Rectal smooth muscle tissue (tissue), 1 donor: ENCODE data around the gene TSPAN12.
"Not testable (repeated sequence)": the region's sequence is repeated elsewhere in the genome, so short reads cannot be mapped to it uniquely, and the experiment has no call there.

Experiments used
- H3K27ac ChIP-seq: one replicate; pipeline ENCODE4 v1.7.0; 2013; ENCODE audit warnings: low read depth, low read length, inconsistent platforms
- H3K27me3 ChIP-seq: one replicate; pipeline ENCODE4 v1.7.0; 2013; ENCODE audit warnings: low read length; ENCODE audit not compliant: control insufficient read depth, insufficient read depth
- H3K36me3 ChIP-seq: one replicate; pipeline ENCODE4 v1.7.0; 2013; ENCODE audit warnings: low read length; ENCODE audit not compliant: control insufficient read depth, insufficient read depth
- H3K4me1 ChIP-seq: one replicate; pipeline ENCODE4 v1.7.0; 2013; ENCODE audit warnings: low read length; ENCODE audit not compliant: control insufficient read depth, insufficient read depth
- H3K4me3 ChIP-seq: one replicate; pipeline ENCODE4 v1.7.0; 2013; ENCODE audit warnings: low read length
- H3K9ac ChIP-seq: one replicate; pipeline ENCODE4 v1.7.0; 2013; ENCODE audit warnings: low read length

Gene TSPAN12, protein sequence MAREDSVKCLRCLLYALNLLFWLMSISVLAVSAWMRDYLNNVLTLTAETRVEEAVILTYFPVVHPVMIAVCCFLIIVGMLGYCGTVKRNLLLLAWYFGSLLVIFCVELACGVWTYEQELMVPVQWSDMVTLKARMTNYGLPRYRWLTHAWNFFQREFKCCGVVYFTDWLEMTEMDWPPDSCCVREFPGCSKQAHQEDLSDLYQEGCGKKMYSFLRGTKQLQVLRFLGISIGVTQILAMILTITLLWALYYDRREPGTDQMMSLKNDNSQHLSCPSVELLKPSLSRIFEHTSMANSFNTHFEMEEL

DNA sequence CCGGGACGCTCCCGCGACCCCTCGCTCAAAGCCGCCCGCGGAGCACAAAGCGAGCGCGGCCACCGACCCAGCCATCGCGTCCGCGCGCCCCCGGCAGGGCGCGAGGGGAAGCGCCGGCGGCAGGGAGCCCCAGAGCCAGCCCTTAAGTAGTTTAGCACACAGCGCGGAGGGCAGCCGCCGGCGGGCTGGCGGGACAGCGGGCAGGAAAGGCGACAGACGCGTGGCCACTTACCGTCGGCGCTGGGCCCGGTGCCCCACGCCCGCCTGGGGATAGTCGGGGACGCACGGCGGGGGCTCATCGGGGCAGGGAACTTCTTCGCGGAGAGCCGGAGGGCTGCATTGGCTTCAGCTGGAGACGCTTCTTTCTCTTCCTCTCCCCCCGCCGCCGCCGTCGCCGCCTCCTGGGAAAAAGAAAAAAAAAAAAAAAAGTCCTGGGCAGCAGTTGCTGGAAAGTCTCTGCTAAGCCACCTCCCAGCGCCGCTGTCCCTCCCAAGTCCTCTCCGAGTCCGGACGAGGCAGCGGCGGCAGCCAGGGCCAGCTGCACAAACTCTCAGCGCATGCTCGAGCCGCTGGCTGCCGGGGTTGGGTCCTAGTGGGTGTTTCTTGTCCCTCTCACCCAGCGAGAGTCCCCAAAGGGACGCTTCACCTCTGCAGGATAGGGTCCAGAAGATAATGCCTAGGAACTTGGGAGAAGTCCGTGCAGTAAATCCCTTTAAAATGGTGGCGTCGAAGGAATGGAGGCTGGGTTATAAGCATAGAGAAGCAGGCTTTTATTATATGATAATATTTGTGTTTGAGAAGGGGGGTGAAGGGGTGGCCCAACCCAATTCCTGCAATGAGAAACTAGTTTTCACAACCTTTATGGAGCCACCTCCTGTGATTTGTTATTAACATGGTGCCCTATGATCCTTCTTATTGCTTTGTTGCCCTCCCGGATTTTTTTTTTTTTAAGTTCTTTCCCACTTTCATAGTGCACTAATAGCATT is at the start of gene TSPAN12:
Gene TSPAN12 (minus strand): TSS at position 557 of the 986 bp plus-strand sequence. CDS start 1,381 bp downstream, outside the sequence.
- Histone ChIP-seq H3K27ac (peak within 1 kb of the TSS; percentile 90), H3K9ac (peak within 1 kb of the TSS; percentile 30), H3K27me3 (no peaks in the 10 kb centered on the region)

DNA sequence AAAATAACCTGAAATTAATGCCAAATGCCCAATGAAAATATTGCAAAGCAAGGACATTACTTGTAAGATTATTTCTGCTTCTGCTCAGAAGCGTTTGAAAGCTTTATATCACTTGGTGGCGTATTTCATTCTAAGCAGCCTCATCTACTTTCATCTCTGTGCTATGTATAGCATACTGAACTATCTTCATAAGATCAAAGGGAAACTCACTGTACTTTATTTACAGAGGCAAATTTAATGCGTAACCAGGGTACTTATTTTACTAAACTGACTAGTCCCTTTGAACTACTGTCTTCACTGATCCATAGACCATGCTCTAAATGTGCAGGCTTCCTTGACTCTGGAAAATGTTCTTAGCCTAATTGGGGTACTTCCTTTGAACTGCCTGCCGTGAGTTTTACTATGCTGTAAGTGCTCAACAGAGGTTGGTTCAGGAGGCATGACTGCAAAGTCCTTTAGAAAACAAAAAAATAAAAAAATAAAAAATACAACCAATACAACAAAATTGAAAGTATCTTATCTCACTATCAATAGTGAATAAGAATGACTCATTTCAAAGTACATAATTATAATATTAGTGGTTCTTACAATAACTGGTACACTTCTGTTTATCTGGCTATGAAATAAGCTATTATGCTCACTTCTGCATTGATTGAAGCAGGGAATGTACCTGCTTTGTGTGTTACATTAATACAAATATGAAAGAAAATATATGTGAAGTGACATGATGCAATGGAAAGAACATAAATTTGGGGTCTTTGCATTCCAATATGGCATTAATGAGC is 41.0 kb upstream of the TSPAN12 start:
- Histone ChIP-seq H3K4me3 (no peak overlapping the region), H3K36me3 (no peaks in the 10 kb centered on the region), H3K27ac (no peak overlapping the region), H3K4me1 (no peaks in the 10 kb centered on the region), H3K9ac (no peak overlapping the region), H3K27me3 (no peaks in the 10 kb centered on the region)

More for the DNA sequence above, at the start of gene TSPAN12:
- Histone ChIP-seq H3K36me3 (no peaks in the 10 kb centered on the region), H3K4me1 (no peaks in the 10 kb centered on the region), H3K4me3 (peak within 1 kb of the TSS; percentile 58)

DNA sequence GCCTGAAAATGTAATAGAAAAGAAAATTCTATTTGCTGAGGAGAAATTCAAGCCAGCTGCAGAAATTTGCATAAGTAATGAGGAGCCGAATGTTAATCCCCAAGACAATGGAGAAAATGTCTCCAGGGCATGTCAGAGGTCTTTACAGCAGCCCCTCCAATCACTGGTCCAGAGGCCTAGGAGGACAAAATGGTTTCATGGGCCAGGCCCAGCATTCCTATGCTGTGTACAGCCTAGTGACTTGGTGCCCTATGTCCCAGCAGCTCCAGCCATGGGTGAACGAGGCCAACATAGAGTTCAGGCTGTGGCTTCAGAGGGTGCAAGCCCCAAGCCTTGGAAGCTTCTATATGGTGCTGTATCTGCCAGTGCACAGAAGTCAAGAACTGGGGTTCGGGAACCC is 37.3 kb upstream of the TSPAN12 start:
- not testable (repeated sequence) for H3K4me3 ChIP-seq, H3K27ac ChIP-seq, H3K9ac ChIP-seq, H3K4me1 ChIP-seq, H3K36me3 ChIP-seq, H3K27me3 ChIP-seq

DNA sequence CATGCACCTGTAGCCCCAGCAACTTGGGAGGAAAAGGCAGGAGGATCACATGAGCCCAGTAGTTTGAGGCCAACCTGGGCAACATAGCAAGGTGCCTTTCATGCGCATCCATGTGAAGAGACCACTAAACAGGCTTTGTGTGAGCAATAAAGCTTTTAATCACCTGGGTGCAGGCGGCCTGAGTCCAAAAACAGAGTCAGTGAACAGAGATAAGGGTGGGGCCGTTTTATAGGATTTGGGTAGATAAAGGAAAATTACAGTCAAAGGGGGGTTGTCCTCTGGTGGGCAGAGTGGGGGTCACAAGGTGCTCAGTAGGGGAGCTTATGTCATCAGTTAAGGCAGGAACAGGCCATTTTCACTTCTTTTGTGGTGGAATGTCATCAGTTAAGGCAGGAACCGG is 27.7 kb upstream of the TSPAN12 start:
- not testable (repeated sequence) for H3K36me3 ChIP-seq, H3K27ac ChIP-seq, H3K4me1 ChIP-seq, H3K9ac ChIP-seq, H3K4me3 ChIP-seq, H3K27me3 ChIP-seq

DNA sequence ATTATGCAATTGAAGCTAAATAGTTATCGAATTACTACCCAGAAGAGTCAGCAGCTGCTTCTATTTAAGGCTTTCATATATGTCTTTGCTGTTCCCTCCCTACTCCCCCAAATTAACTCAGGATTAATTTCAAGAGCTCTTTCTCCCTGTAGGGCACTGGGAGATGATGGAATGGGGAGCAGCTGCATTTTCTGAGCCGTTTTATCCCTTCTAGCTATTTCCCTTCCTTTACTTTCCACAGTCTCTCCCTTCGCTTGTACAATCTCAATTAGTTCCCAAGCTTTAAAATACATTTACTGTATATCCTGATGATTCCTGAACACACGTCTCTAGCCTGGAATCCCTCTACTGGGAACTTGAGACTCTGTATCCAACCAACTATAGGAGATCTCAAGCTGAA is 19.8 kb upstream of the TSPAN12 start:
- no peaks in the 10 kb centered on the region for H3K27me3 ChIP-seq
- no peak overlapping the region for H3K9ac ChIP-seq
- H3K4me3 ChIP-seq, result no peak overlapping the region
- no peaks in the 10 kb centered on the region for H3K36me3 ChIP-seq
- no peak overlapping the region for H3K27ac ChIP-seq
- H3K4me1 ChIP-seq, result no peaks in the 10 kb centered on the region

DNA sequence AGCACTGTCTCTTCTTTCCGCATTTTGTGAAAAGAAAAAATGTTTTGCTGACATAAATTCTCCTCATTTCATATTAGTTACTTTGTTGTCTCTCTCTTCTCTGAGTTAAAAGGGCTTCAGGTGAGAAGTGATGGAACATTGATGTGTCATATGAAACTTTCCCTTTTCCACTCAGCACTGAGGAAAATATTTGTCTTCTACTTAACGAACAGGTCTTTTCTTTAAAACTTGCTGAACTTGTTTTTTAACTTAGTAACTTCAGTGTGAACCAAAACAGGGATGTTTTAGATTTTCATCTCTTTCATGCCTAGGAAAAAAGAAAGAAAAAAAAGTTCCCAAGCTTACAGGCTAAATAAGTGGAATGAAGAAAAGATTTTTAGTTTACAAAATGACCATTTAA is 19.0 kb upstream of the TSPAN12 start:
- Histone ChIP-seq H3K9ac (no peak overlapping the region), H3K36me3 (no peaks in the 10 kb centered on the region), H3K27ac (no peak overlapping the region), H3K4me3 (no peak overlapping the region), H3K27me3 (no peaks in the 10 kb centered on the region), H3K4me1 (no peaks in the 10 kb centered on the region)

DNA sequence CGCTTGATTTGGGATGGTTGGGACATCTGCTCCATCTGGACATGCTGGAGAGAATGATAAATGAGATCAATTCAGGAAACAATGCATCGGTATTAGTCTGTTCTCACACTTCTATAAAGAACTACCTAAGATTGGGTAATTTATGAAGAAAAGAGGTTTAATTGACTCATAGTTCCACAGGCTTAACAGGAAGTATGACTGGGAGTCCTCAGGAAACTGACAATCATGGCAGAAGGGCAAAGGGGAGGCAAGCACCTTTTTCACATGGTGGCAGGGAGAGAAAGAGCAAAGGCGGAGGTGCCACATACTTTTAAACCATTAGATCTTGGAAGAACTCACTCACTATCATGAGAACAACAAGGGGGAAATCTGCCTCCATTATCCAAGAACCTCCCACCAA is 16.8 kb upstream of the TSPAN12 start:
- H3K27me3 ChIP-seq, result no peaks in the 10 kb centered on the region
- no peaks in the 10 kb centered on the region for H3K36me3 ChIP-seq
- no peak overlapping the region for H3K9ac ChIP-seq
- no peaks in the 10 kb centered on the region for H3K4me1 ChIP-seq
- H3K27ac ChIP-seq, result no peak overlapping the region
- H3K4me3 ChIP-seq, result no peak overlapping the region

DNA sequence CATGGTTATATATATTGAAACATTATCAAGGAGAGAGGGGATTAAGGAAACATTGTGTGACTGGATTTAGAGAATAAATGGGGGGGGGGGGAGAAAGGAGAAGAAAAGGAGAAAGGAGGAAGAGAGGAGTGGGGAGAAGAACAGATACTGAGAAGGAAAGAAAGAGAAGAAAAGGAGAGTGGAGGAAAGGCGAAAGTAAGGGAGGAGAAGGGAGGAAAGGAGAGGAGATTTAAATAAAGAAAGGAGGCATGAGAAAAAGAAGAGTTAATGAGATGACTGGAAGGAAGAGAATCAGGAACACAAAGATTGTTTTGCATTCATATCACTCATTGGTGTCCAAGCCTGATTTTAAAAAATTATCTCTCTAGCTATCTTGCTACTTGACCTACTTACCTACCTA is 16.1 kb upstream of the TSPAN12 start:
- no peaks in the 10 kb centered on the region for H3K36me3 ChIP-seq
- H3K27me3 ChIP-seq, result no peaks in the 10 kb centered on the region
- no peak overlapping the region for H3K27ac ChIP-seq
- no peak overlapping the region for H3K9ac ChIP-seq
- H3K4me1 ChIP-seq, result no peaks in the 10 kb centered on the region
- H3K4me3 ChIP-seq, result no peak overlapping the region

DNA sequence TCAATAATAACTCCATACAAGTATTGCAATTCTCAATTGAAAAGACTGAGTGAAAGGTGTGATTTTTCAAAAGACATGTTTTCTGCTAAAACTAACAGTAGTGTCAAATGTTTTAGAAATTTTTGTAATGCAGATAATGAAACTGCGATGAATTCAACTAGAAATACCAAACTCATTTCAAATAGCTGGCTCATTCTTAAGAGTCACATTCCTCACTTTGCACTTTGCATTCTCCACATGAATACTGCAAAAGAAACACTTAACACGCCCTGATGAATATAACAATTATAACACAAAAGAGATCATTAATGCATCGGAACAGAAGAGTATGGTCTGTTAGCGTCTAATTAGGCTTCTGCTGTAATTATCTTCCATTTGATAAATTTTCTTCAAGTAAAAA is 15.5 kb upstream of the TSPAN12 start:
- Histone ChIP-seq H3K9ac (no peak overlapping the region), H3K27ac (no peak overlapping the region), H3K4me1 (no peaks in the 10 kb centered on the region), H3K27me3 (no peaks in the 10 kb centered on the region), H3K36me3 (no peaks in the 10 kb centered on the region), H3K4me3 (no peak overlapping the region)

DNA sequence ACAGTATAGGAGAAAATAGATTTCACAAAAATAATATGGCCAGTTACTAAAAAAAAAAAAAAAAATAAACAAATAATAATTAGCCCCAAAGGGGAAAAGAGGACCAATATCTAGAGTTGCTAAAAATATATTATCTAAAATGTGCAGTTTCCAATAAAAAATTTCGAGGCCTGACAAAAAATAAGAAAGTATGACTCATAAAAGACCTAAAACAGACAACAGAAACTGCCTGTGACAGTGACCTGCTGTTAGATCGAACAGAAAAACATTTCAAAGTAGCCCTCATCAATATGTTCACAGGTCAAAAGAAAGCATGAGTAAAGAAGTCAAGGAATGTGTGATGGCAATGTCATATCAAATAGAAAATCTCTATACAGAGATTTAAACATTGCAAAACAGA is 11.8 kb upstream of the TSPAN12 start:
- no peaks in the 10 kb centered on the region for H3K4me1 ChIP-seq
- H3K4me3 ChIP-seq, result no peak overlapping the region
- H3K9ac ChIP-seq, result no peak overlapping the region
- no peaks in the 10 kb centered on the region for H3K36me3 ChIP-seq
- no peaks in the 10 kb centered on the region for H3K27me3 ChIP-seq
- no peak overlapping the region for H3K27ac ChIP-seq

DNA sequence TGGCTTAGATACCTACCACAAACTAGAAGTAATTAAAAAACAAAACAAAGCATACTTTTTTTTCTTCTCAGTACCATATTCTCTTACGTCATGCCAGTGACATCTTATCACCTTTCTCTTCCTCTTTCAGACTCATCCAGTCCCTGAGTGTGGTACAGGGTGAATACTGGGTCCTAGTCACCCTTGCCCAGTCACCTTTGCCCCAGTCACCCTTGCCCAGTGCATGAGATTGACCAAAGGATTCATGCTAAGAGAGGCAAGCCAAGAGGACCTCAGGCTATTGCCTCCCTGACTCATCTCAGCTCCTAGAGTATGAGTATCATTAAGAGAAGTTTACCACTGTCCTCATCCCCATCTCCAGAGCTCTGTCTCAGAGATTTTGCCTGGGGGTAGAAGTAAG is 10.0 kb upstream of the TSPAN12 start:
- no peak overlapping the region for H3K27ac ChIP-seq
- no peaks in the 10 kb centered on the region for H3K36me3 ChIP-seq
- H3K27me3 ChIP-seq, result no peaks in the 10 kb centered on the region
- no peak overlapping the region for H3K4me3 ChIP-seq
- no peak overlapping the region for H3K9ac ChIP-seq
- H3K4me1 ChIP-seq, result no peaks in the 10 kb centered on the region
